Erythroblast (primary cell): ENCODE results near the gene MAP7.

Experiments
- GATA1 ChIP-seq: IDR thresholded peaks from 2 replicates; pipeline ENCODE4 v1.6.1; 2011; ENCODE audit warnings: low read depth, mild to moderate bottlenecking, control low read depth, low read length, moderate library complexity
- POLR2A ChIP-seq: IDR thresholded peaks from 2 replicates; pipeline ENCODE4 v1.6.1; 2011; ENCODE audit warnings: mild to moderate bottlenecking, low read length

DNA sequence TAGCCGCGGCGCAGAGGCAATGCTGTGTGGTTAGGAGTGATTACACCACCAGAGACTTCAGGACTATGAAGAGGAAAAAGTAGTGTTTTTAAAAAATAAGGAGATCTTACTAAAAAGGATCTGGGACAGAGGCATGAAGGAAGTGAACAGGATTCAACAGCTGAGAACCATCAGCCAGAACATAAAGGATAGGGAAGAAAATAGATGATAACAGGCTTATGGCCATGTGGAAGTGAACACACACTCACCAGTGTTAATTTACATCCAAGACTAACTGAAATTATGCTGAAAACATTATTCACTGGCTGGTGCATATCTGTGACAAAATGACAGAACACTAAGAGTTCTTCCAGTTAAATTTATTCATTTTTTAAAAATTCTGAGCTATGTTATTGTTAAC, 213.1 kb downstream of the MAP7 start:
- no peak for TF ChIP-seq POLR2A
- no peak for TF ChIP-seq GATA1
